ENCODE measurements around the gene ZBTB37.
"Not testable (repeated sequence)": the region's sequence is repeated elsewhere in the genome, so short reads cannot be mapped to it uniquely, and the experiment has no call there.

Gene ZBTB37

GRCh38 chr1:173868266-173869020, at the start of gene ZBTB37:
Gene ZBTB37, plus strand, starts transcription at chr1:173868380. Its CDS starts 1,846 bp downstream, at chr1:173870226.
- peak; percentile 95 to 97 for DNase-seq

GRCh38 chr1:173818459-173818858, 49.7 kb upstream of the ZBTB37 start:
- DNase-seq, result no peak

GRCh38 chr1:173821680-173822079, 46.5 kb upstream of the ZBTB37 start:
- no peak for DNase-seq

- DNase-seq, result no peak
Measured at GRCh38 chr1:173823781-173824314, 44.3 kb upstream of the ZBTB37 start.

- peak; percentile 84 to 88 for DNase-seq
Measured at GRCh38 chr1:173824315-173825081, 43.7 kb upstream of the ZBTB37 start, which contains the start of the genes CENPL and DARS2. Gene CENPL, minus strand, starts transcription at chr1:173824883. Its CDS starts 13,584 bp downstream, at chr1:173811299. Gene DARS2, plus strand, starts transcription at chr1:173824673. Its CDS starts 557 bp downstream, at chr1:173825230.

GRCh38 chr1:173827611-173828010, 40.6 kb upstream of the ZBTB37 start:
- no peak for DNase-seq

GRCh38 chr1:173832748-173833147, 35.4 kb upstream of the ZBTB37 start:
- DNase-seq, result no peak

GRCh38 chr1:173852105-173852504, 16.1 kb upstream of the ZBTB37 start:
- no peak for DNase-seq

GRCh38 chr1:173853074-173853473, 15.1 kb upstream of the ZBTB37 start:
- DNase-seq, result no peak

GRCh38 chr1:173856014-173856413, 12.2 kb upstream of the ZBTB37 start:
- DNase-seq, result no peak

GRCh38 chr1:173856903-173857302, 11.3 kb upstream of the ZBTB37 start:
- no peak for DNase-seq

GRCh38 chr1:173857363-173857917, 10.7 kb upstream of the ZBTB37 start:
- DNase-seq, result no peak

GRCh38 chr1:173859547-173859946, 8.6 kb upstream of the ZBTB37 start:
- DNase-seq, result not testable (repeated sequence)

- no peak for DNase-seq
Measured at GRCh38 chr1:173860065-173860464, 8.1 kb upstream of the ZBTB37 start.

GRCh38 chr1:173861731-173862145, 6.4 kb upstream of the ZBTB37 start:
- peak; percentile 38 to 65 for DNase-seq

- DNase-seq, result peak; percentile 44 to 62
Measured at GRCh38 chr1:173862146-173862768, 5.9 kb upstream of the ZBTB37 start.

GRCh38 chr1:173862769-173863223, 5.4 kb upstream of the ZBTB37 start:
- DNase-seq, result peak in 1 of 2 donors; percentile 22

GRCh38 chr1:173863224-173864161, 4.7 kb upstream of the ZBTB37 start:
- no peak for DNase-seq

GRCh38 chr1:173864179-173864867, 3.9 kb upstream of the ZBTB37 start:
- DNase-seq, result no peak

GRCh38 chr1:173865468-173866164, 2.6 kb upstream of the ZBTB37 start:
- no peak for DNase-seq

All from stimulated activated CD4-positive, alpha-beta T cell treated with anti-CD3 and anti-CD28 coated beads, Interleukin-2, amount 100 ng/mL, for 24 hours (primary cell).